Astrocyte (in vitro differentiated cells and primary cell): Measurements from ENCODE around the gene GRK3.

Experiments
- CTCF ChIP-seq: IDR thresholded peaks from 2 replicates; pipeline ENCODE4 v1.5.1; 2011; ENCODE audit warnings: low read depth, mild to moderate bottlenecking, inconsistent platforms, low read length, moderate library complexity; ENCODE audit not compliant: insufficient read depth
- EZH2 ChIP-seq: IDR thresholded peaks from 2 replicates; pipeline ENCODE4 v1.6.1; 2012; ENCODE audit warnings: mild to moderate bottlenecking, low read length, inconsistent platforms; ENCODE audit not compliant: insufficient read depth

- no peak for TF ChIP-seq CTCF
- TF ChIP-seq EZH2 = no peak
Measured at GRCh38 chr22:25627271-25627852, 62.9 kb downstream of the GRK3 start.
